NCI-H1417 (cell line): ENCODE results near the gene NCAPG2.
"Not testable (repeated sequence)": the region's sequence is repeated elsewhere in the genome, so short reads cannot be mapped to it uniquely, and the experiment has no call there.

ENCODE experiments used
- DNase-seq, 3 experiments: peaks; one replicate each; lab custom pipeline; 2025; lab: John Stamatoyannopoulos, UW

Gene NCAPG2

GRCh38 chr7:158705234-158705850 lies 738 bp upstream of the NCAPG2 start:
- peak in 2 of 3 experiments; percentile 60 to 89 for DNase-seq

GRCh38 chr7:158703679-158704523 lies 703 bp downstream of the NCAPG2 start:
- peak in 2 of 3 experiments; percentile 17 to 27 for DNase-seq

GRCh38 chr7:158702944-158703343 lies 1.7 kb downstream of the NCAPG2 start:
- DNase-seq, result peak in 1 of 3 experiments; percentile 47

GRCh38 chr7:158702196-158702595 lies 2.4 kb downstream of the NCAPG2 start:
- DNase-seq, result no peak

- DNase-seq, result no peak
Observed at GRCh38 chr7:158700008-158700407, 4.6 kb downstream of the NCAPG2 start.

- no peak for DNase-seq
Observed at GRCh38 chr7:158699341-158699740, 5.3 kb downstream of the NCAPG2 start.

- no peak for DNase-seq
Observed at GRCh38 chr7:158698657-158699195, 5.9 kb downstream of the NCAPG2 start.

GRCh38 chr7:158697597-158697996 lies 7.0 kb downstream of the NCAPG2 start:
- DNase-seq, result not testable (repeated sequence)

- DNase-seq, result peak; percentile 20 to 67 (median 23)
Observed at GRCh38 chr7:158695726-158696452, 8.7 kb downstream of the NCAPG2 start.

- DNase-seq, result no peak
Observed at GRCh38 chr7:158695056-158695455, 9.5 kb downstream of the NCAPG2 start.

GRCh38 chr7:158694650-158695049 lies 10.0 kb downstream of the NCAPG2 start:
- DNase-seq, result no peak

GRCh38 chr7:158689488-158689887 lies 15.1 kb downstream of the NCAPG2 start:
- DNase-seq, result peak in 2 of 3 experiments; percentile 47 to 83

- no peak for DNase-seq
Observed at GRCh38 chr7:158687406-158687805, 17.2 kb downstream of the NCAPG2 start.

- no peak for DNase-seq
Observed at GRCh38 chr7:158685693-158686092, 18.9 kb downstream of the NCAPG2 start.

GRCh38 chr7:158684329-158684728 lies 20.3 kb downstream of the NCAPG2 start:
- no peak for DNase-seq

GRCh38 chr7:158683541-158683940 lies 21.1 kb downstream of the NCAPG2 start:
- DNase-seq, result peak in 1 of 3 experiments; percentile 40

GRCh38 chr7:158682456-158682855 lies 22.1 kb downstream of the NCAPG2 start:
- peak in 1 of 3 experiments; percentile 59 for DNase-seq

GRCh38 chr7:158680754-158681153 lies 23.9 kb downstream of the NCAPG2 start:
- DNase-seq, result no peak

- DNase-seq, result no peak
Observed at GRCh38 chr7:158676906-158677305, 27.7 kb downstream of the NCAPG2 start.

- no peak for DNase-seq
Observed at GRCh38 chr7:158676171-158676840, 28.3 kb downstream of the NCAPG2 start.

GRCh38 chr7:158672975-158673374 lies 31.6 kb downstream of the NCAPG2 start:
- no peak for DNase-seq

- DNase-seq, result not testable (repeated sequence)
Observed at GRCh38 chr7:158668086-158668485, 36.5 kb downstream of the NCAPG2 start.
